GM10266 (cell line): ENCODE measurements around the gene CNTN4.

Source experiments
- DNase-seq: peaks from one replicate; pipeline ENCODE4 v3.0.0; 2012; ENCODE audit errors: extremely low spot score
- TF ChIP-seq, protein P1 (sequence below): IDR thresholded peaks from 2 replicates; pipeline ENCODE4 v1.5.1; 2012; ENCODE audit warnings: mild to moderate bottlenecking, low read depth; ENCODE audit not compliant: control insufficient read depth, insufficient read depth; ENCODE audit errors: missing control alignments

The CNTN4 gene

DNA sequence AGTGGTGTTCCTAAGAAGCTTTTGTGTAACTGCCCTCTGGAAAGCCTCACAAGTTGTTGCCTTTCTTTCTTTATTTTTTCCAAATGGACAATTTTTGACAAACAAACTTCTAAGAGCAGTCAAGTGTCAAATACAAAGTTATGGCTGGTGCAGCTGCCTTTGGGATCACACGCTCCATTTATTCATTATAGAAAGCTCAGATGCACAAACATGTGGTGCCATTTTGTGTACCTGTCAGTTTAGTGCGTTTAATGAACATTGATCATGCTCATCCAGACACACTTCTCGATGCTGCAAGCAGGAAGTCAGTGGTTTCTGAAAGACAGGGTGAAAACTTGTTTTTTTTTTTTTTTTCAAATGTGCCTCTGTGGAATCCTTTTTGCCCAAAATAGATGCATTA lies 324.5 kb downstream of the CNTN4 start:
- TF ChIP-seq, protein P1, sequence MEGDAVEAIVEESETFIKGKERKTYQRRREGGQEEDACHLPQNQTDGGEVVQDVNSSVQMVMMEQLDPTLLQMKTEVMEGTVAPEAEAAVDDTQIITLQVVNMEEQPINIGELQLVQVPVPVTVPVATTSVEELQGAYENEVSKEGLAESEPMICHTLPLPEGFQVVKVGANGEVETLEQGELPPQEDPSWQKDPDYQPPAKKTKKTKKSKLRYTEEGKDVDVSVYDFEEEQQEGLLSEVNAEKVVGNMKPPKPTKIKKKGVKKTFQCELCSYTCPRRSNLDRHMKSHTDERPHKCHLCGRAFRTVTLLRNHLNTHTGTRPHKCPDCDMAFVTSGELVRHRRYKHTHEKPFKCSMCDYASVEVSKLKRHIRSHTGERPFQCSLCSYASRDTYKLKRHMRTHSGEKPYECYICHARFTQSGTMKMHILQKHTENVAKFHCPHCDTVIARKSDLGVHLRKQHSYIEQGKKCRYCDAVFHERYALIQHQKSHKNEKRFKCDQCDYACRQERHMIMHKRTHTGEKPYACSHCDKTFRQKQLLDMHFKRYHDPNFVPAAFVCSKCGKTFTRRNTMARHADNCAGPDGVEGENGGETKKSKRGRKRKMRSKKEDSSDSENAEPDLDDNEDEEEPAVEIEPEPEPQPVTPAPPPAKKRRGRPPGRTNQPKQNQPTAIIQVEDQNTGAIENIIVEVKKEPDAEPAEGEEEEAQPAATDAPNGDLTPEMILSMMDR = no peak
- no peak for DNase-seq

DNA sequence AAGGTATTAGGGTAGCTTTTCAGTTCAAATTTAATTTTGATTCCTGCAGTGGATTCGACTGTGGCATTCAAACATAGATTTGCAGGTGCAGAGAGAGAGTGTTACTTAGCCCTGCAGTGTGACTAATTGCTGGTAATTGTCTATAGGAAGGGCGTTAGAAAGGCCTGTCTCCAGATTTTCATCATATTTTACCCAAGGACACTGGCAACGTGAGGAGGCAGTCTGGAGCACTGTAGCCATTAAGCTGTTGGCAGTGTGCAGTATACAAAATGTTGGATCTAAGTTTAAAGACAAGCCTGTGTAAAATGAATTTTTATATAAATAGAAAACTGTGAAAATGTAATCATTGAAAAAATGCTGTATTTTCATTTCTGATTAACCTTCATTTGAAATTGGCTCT lies 342.9 kb downstream of the CNTN4 start:
- TF ChIP-seq, protein P1 = no peak
- DNase-seq = no peak

DNA sequence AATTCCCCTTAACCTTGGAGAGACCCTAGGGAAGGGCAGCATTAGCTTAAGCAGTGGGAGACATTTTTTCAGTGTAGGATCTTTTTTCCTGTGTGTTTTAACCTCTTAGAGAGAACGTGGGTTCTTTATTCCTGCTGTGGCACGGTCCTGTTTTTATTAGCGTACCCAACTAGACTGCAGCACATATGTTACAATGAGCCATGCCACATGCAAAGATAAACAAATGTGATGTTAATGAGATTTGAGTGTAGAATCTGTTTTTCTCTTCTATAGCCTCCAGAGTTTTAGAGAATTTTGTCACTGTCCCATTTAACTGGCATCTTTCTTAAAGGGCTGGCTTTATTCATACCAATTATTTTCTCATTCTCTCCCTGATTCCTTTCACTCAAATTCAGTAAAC lies 347.5 kb downstream of the CNTN4 start:
- TF ChIP-seq, protein P1 = no peak
- no peak for DNase-seq

DNA sequence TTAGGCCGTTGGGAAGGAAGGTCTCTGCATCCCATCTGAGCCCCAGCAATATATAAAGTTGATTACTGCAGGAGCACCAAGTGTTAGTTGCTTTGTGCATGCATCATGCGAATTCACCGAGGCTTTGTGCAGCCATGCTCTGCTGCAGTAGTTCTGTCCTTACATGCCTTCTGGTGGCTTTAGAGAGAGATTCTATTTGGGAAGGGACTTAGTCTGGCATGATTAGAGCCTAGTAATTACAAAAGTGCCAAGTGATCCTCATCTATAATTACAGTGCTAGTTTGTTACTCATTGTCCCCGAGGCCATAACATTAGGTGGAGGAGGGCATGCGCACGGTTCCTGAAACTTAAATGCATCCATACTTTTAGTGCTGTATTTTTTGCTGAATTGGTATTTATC lies 353.6 kb downstream of the CNTN4 start:
- TF ChIP-seq, protein P1 = no peak
- no peak for DNase-seq

DNA sequence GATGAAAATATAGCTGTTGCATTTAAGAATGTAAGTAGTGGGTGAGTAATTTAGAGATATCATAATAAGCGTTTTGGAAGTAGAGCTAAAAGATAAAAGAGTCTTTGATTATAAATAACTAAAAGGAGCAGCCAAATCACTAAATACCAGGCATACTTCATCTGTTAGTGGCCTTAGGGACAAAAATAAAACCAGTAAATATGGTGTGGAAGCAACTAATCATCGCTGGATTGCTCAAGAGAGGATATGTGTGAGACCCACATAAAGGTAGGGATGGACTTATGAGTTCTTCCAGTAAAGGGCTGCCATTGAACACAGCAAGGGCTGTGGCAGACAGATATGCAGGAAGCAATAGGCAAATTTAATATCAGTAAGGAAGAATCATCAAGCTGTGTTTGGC lies 356.2 kb downstream of the CNTN4 start:
- TF ChIP-seq, protein P1 = no peak
- no peak for DNase-seq

DNA sequence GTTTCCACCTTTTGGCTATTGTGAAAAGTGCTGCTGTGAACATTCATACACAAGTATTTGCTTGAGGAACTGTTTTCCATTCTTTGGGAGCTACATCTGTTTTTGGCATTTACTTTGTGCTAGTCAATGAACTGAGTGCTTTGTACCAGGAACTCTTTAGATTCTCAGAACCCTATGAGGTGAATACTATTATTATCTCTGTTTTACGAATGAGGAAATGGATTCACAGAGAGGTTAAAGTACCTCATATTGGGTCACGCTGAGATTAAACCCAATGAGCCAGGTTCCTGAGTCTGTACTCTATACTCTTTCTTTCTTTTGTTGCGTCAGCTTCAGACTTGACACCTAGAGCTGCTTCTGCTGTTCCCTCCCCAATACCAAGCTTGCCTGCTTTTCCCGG lies 358.1 kb downstream of the CNTN4 start:
- DNase-seq = no peak
- TF ChIP-seq, protein P1 = no peak

DNA sequence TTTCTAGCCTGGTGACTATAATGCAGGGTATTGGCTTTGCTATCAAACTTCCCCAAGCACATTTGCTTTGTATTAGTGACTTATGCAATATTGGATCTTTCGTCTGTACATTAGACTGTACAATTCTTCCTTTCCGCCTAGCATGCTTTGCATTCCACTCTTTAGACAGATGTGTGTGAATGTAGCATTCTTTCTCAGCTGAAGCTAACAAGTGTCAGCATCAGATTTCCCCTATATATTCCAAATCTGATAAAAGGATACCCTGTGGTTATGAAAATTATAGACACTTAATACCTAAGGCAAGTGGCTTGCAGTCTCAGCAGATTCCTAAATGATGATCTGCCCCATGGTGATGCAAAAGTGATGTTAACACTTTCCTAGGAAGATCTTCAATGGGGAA lies 360.1 kb downstream of the CNTN4 start:
- no peak for DNase-seq
- TF ChIP-seq, protein P1 = no peak
